RWPE2 (cell line): ENCODE results near the gene FOSL2.
A peak's percentile ranks its signal among the peaks of the same experiment; 100 is the strongest.

Source experiments
- ATAC-seq: fragments of 200-7000 bp; cut with Tn5 transposase; 3 replicates; pipeline ENCODE4 v1.9.1; 2021; ENCODE audit warnings: low read depth
- DNase-seq: peaks from one replicate; pipeline ENCODE4 v3.0.0-alpha.2; 2020; ENCODE audit warnings: low spot score
- H3K27ac ChIP-seq: fragments of 450-650 bp; 2 replicates; pipeline ENCODE4 v1.5.1; 2017; ENCODE audit warnings: mild to moderate bottlenecking; ENCODE audit not compliant: poor library complexity, severe bottlenecking
- H3K27me3 ChIP-seq: fragments of 250-450 bp; sonication (Bioruptor Pico); 2 replicates; pipeline ENCODE4 v1.5.1; 2021; ENCODE audit warnings: mild to moderate bottlenecking, moderate library complexity; ENCODE audit not compliant: insufficient read depth, poor library complexity, severe bottlenecking
- H3K36me3 ChIP-seq: fragments of 250-450 bp; sonication (Bioruptor Pico); 2 replicates; pipeline ENCODE4 v1.5.1; 2020; ENCODE audit warnings: low read depth, mild to moderate bottlenecking, moderate library complexity
- H3K4me1 ChIP-seq: fragments of 250-450 bp; sonication (Bioruptor Pico); 2 replicates; pipeline ENCODE4 v1.5.1; 2021; ENCODE audit warnings: mild to moderate bottlenecking, moderate library complexity; ENCODE audit not compliant: insufficient read depth, poor library complexity, severe bottlenecking
- H3K4me3 ChIP-seq: fragments of 250-450 bp; sonication (Bioruptor Pico); 2 replicates; pipeline ENCODE4 v1.5.1; 2021; ENCODE audit warnings: mild to moderate bottlenecking, moderate library complexity; ENCODE audit not compliant: severe bottlenecking
- H3K9me3 ChIP-seq: fragments of 250-450 bp; sonication (Bioruptor Pico); 2 replicates; pipeline ENCODE4 v1.5.1; 2021; ENCODE audit warnings: mild to moderate bottlenecking, moderate library complexity; ENCODE audit not compliant: severe bottlenecking
- CTCF ChIP-seq: fragments of 450-650 bp; IDR thresholded peaks from one replicate; pipeline ENCODE4 v1.5.1; 2017; ENCODE audit warnings: mild to moderate bottlenecking, moderate library complexity; ENCODE audit not compliant: poor library complexity, severe bottlenecking

The FOSL2 gene

GRCh38 chr2:28375742-28376631 is 16.7 kb upstream of the FOSL2 start:
- Histone ChIP-seq H3K4me1 (peaks cover 29% of the 10 kb centered on the region), H3K4me3 (no peak overlapping the region), H3K27ac (peak overlapping the region; percentile 95), H3K27me3 (no peaks in the 10 kb centered on the region), H3K36me3 (no peaks in the 10 kb centered on the region), H3K9me3 (no peaks in the 10 kb centered on the region)
- DNase-seq (no peak), ATAC-seq (no peak)
- no peak for TF ChIP-seq CTCF

GRCh38 chr2:28377195-28377816 is 15.4 kb upstream of the FOSL2 start:
- H3K9me3 ChIP-seq, result no peaks in the 10 kb centered on the region
- H3K4me1 ChIP-seq, result peaks cover 29% of the 10 kb centered on the region
- H3K27me3 ChIP-seq, result no peaks in the 10 kb centered on the region
- DNase-seq, result no peak
- H3K27ac ChIP-seq, result peak overlapping the region; percentile 95
- peak; percentile 65 for ATAC-seq
- H3K36me3 ChIP-seq, result no peaks in the 10 kb centered on the region
- TF ChIP-seq CTCF, result no peak
- H3K4me3 ChIP-seq, result no peak overlapping the region

- H3K9me3 ChIP-seq, result no peaks in the 10 kb centered on the region
Measured at GRCh38 chr2:28377984-28378678, 14.5 kb upstream of the FOSL2 start.

GRCh38 chr2:28378679-28379584 is 13.7 kb upstream of the FOSL2 start:
- Histone ChIP-seq H3K27me3 (no peaks in the 10 kb centered on the region), H3K4me3 (no peak overlapping the region), H3K9me3 (no peaks in the 10 kb centered on the region), H3K27ac (peak overlapping the region; percentile 95), H3K36me3 (no peaks in the 10 kb centered on the region), H3K4me1 (peaks cover 29% of the 10 kb centered on the region)
- DNase-seq, result no peak
- TF ChIP-seq CTCF, result no peak
- ATAC-seq, result peak; percentile 13

More at GRCh38 chr2:28377984-28378678, 14.5 kb upstream of the FOSL2 start:
- no peak for TF ChIP-seq CTCF
- peak; percentile 84 for ATAC-seq
- Histone ChIP-seq H3K36me3 (no peaks in the 10 kb centered on the region), H3K27me3 (no peaks in the 10 kb centered on the region), H3K4me3 (no peak overlapping the region), H3K27ac (peak overlapping the region; percentile 95), H3K4me1 (peaks cover 29% of the 10 kb centered on the region)
- peak; percentile 85 for DNase-seq
